GM03348 (cell line): ENCODE results near the gene GOLGA3.
"Not testable (repeated sequence)": the region's sequence is repeated elsewhere in the genome, so short reads cannot be mapped to it uniquely, and the experiment has no call there.

Source experiments
- DNase-seq: peaks from one replicate; pipeline ENCODE4 v3.0.0; 2012; ENCODE audit warnings: low spot score

GOLGA3 gene

DNA sequence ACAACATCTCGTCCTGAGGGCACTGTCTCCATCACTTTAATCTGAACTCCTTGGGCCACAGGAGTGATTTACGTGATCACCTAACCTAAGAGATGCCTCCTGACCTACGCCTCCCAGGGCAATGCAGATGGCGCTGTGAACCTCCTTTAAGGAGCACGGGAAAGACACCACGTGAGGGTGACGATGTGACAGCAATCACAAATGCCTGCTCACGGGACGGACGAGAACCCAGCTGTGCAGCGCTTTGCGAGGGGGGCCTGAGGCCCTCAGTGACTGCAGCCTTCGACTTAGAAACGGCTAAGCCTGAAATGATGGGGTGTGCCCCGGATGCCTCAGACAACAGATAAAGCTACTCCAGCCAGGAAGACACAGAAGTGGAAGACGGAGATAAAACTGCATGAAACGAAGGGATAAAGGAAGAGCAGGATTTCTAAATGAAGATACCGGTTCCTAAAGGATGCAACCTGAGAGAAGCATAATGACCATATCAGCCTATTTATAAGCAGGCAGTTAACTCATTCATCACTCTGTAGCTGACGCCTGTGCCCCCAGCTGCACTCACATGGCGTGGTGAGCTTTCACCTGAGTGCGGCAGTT lies 13.9 kb upstream of the GOLGA3 start:
- DNase-seq, result no peak

DNA sequence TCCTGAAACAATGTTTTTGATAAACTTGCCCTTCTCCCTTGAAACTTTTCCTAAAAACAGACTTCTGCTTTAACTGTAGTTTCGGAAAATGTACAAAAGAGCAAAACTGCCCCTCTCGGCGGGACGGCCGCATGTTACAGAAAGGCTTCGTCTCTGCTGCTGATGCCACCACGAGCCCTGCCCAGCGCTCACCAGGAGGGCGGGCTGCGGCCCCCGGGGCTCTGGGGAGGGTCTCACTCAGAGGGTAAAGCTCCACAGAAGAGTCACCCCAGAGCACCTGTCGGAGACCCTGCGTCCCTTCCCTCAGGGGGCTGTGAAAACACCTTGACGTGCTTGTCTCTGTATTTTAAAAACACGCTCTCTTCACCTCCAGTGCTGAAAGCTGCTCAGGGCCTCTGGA lies 12.5 kb upstream of the GOLGA3 start:
- no peak for DNase-seq

- DNase-seq, result no peak
Observed at GRCh38 chr12:132840536-132840935, 11.9 kb upstream of the GOLGA3 start.

DNA sequence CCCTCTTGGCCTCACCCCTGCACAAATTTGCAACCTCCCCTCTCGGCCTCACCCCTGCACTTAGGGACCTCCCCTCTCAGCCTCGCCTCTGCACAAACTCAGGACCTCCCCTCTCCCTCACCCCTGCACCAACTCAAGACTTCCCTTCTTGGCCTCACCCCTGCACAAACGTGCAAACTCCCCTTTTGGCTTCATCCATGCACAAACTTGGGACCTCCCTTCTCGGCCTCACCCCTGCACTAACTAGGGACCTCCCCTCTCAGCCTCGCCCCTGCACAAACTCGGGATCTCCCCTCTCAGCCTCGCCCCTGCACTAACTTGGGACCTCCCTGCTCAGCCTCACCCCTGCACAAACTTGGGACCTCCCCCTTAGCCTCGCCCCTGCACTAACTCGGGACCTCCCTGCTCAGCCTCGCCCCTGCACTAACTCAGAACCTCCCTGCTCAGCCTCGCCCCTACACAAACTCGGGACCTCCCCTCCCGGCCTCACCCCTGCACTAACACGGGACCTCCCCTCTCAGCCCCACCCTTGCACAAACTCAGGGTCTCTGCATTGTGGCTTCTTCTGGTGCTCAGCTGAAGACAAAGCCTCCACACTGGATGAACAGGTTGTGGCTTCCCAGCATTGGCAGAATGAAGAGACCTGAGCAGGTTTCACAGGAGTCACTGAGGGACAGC lies 11.0 kb upstream of the GOLGA3 start:
- DNase-seq, result no peak

- no peak for DNase-seq
Observed at GRCh38 chr12:132838410-132839080, 9.9 kb upstream of the GOLGA3 start.

- DNase-seq, result peak; percentile 32
Observed at GRCh38 chr12:132837693-132838409, 9.2 kb upstream of the GOLGA3 start.

GRCh38 chr12:132836795-132837331 lies 8.2 kb upstream of the GOLGA3 start:
- DNase-seq, result no peak

- not testable (repeated sequence) for DNase-seq
Observed at GRCh38 chr12:132836230-132836629, 7.6 kb upstream of the GOLGA3 start.

- DNase-seq, result no peak
Observed at GRCh38 chr12:132835076-132836025, 6.7 kb upstream of the GOLGA3 start.

- DNase-seq, result no peak
Observed at GRCh38 chr12:132834181-132834711, 5.6 kb upstream of the GOLGA3 start.

GRCh38 chr12:132833341-132833740 lies 4.7 kb upstream of the GOLGA3 start:
- no peak for DNase-seq

GRCh38 chr12:132831771-132832170 lies 3.1 kb upstream of the GOLGA3 start:
- DNase-seq, result no peak

- DNase-seq, result peak; percentile 76
Observed at GRCh38 chr12:132827763-132828703, 636 bp downstream of the GOLGA3 start.

GRCh38 chr12:132825861-132826260 lies 2.8 kb downstream of the GOLGA3 start:
- DNase-seq, result no peak

DNA sequence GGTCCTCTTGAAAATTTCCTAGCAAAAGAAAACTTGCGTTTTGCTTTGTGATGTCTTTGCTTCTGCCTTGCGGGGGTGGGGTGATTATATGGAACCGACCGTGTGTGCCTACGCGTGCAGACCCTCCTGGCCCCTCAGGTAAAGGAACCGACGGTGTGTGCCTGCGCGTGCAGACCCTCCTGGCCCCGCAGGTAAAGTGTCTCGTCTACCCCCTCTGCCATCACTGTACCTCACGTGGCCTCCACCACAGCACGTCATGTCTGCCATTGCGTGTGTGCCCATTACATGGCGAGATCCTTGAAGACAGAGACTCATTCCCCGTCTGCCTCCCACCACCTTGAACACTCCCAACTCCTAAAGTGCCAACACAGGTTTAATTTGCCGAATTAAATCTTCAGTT lies 3.6 kb downstream of the GOLGA3 start:
- no peak for DNase-seq

DNA sequence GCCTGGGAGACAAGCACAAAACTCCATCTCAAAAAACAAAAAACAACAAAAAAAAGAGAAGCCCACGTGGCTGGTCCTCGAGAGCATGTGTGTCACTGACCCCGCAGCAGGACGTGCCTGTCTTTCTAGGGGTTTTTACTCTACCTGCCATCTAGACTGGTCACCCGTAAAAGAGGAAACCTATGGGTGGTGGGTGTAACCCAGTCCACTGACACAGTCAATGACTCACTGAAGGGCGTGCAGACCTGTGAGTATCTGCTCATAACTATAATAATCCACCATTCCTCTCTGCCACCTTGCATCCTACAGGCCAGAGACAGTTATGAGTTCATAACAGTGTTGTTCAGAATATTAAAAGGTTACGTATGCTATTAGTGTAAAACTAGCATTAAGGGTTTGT lies 4.6 kb downstream of the GOLGA3 start:
- no peak for DNase-seq

DNA sequence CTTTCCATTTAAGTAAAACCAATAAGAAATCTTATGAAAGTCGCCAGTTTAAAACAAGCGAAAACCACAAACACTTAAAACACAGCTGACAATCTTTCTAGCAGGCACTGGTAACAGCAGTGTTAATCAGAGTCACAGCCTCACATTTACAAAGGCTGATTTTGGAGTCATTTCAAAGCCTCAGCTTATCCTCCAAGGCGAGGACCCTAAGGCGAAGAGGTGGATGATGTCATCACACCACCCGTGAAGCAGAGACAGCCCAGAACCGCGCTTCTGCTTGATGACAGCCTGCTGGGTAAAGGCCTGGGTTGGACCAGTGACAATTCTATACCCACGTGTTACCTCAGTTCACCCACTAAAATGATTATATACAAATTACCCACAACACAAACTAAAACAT lies 10.1 kb downstream of the GOLGA3 start:
- DNase-seq, result no peak

DNA sequence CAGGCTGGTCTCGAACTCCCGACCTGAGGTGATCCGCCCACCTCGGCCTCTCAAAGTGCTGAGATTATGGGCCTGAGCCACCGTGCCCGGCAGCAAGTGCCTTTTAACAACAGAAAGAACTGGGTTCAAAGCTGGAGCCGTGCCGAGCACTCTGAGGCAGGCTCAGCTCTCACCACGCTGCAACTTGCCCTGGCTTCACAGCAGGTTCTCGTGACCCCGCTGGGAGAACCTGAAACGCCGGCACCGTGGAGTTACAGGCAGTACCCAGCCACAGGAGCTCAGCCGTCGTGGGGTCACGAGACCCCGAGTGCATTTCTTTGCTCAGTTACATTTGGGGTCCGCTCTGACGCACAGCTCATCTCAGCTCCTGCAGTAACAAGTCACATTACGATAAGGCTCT lies 14.4 kb downstream of the GOLGA3 start:
- no peak for DNase-seq

- no peak for DNase-seq
Observed at GRCh38 chr12:132813443-132813842, 15.2 kb downstream of the GOLGA3 start.
